ENCODE results near the gene ENOX1.

The ENOX1 gene

DNA sequence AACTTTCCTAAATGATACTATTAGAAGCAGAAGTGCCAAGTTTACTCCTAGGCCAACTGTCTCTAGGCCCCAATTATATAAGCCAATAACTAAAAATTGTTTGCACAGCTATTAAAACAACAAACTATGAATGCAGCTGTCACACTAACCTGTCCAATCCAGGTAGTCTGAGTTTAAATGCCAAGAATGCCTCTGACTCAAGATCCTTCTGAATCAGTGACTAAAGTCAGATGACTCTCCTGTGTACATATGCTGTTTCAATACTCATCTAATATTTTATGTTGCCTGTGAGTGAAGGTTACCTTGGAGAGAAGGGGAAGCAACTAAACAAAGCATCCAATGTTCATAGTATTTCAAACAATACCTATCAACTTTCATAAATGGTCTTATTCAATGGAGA is 257.0 kb downstream of the ENOX1 start:
- DNase-seq (ENCODE audit: low read depth) = no peak
- no peak for TF ChIP-seq CTCF (IDR thresholded peaks at IDR 0.05; ENCODE audit: control insufficient read depth, insufficient read depth, low read depth, low read length, missing control alignments)

DNA sequence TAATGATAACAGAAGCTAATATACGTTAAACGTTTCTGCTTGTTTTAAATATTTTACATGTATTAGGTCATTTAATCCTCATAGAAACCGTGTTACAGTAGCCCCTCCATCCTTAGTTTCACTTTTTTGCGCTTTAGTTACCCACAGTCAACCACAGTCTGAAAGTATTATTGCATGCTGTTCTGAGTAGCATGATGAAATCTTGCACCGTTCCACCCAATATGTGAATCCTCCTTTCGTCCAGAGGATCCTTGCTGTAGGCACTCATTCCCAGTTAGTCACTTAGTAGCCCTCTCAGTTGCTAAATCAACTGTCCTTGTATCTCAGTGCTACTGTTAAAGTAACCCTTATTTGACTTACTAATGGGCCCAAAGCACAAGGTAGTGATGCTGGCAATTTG is 257.8 kb downstream of the ENOX1 start:
- no peak for TF ChIP-seq CTCF (IDR thresholded peaks at IDR 0.05; ENCODE audit: control insufficient read depth, insufficient read depth, low read depth, low read length, missing control alignments)
- H3K4me3 ChIP-seq (ENCODE audit: control insufficient read depth, low read depth, low read length) = no peak overlapping the region
- no peak for DNase-seq (ENCODE audit: low read depth)

More for the DNA sequence above, 257.0 kb downstream of the ENOX1 start:
- H3K4me3 ChIP-seq (ENCODE audit: control insufficient read depth, low read depth, low read length) = no peak overlapping the region

GRCh38 chr13:43522788-43523187 is 264.0 kb downstream of the ENOX1 start:
- no peak for TF ChIP-seq CTCF (IDR thresholded peaks at IDR 0.05; ENCODE audit: control insufficient read depth, insufficient read depth, low read depth, low read length, missing control alignments)
- peak; percentile 25 for DNase-seq (ENCODE audit: low read depth)
- H3K4me3 ChIP-seq (ENCODE audit: control insufficient read depth, low read depth, low read length) = no peak overlapping the region

DNA sequence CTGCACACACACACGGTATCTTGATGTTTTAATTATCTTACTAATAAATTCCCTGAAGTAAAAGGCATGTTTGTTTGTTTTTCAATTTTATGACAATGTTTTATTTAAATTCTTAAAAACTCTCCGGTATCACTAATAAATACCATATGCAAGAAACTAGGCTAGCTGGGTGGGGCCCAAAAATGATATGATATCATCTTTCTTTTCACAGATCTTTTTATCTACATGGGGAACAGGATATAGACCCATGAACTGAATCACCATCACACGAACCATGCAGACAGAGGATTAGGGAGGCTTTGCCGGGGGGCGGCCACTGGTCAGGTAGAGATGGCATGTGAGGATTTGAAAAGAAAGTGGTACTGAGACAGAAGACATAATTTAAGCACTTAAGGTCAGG is 266.4 kb downstream of the ENOX1 start:
- no peak overlapping the region for H3K4me3 ChIP-seq (ENCODE audit: control insufficient read depth, low read depth, low read length)
- no peak for DNase-seq (ENCODE audit: low read depth)
- TF ChIP-seq CTCF (IDR thresholded peaks at IDR 0.05; ENCODE audit: control insufficient read depth, insufficient read depth, low read depth, low read length, missing control alignments) = no peak

GRCh38 chr13:43518833-43519232 is 267.9 kb downstream of the ENOX1 start:
- no peak overlapping the region for H3K4me3 ChIP-seq (ENCODE audit: control insufficient read depth, low read depth, low read length)
- DNase-seq (ENCODE audit: low read depth) = no peak
- TF ChIP-seq CTCF (IDR thresholded peaks at IDR 0.05; ENCODE audit: control insufficient read depth, insufficient read depth, low read depth, low read length, missing control alignments) = no peak

DNA sequence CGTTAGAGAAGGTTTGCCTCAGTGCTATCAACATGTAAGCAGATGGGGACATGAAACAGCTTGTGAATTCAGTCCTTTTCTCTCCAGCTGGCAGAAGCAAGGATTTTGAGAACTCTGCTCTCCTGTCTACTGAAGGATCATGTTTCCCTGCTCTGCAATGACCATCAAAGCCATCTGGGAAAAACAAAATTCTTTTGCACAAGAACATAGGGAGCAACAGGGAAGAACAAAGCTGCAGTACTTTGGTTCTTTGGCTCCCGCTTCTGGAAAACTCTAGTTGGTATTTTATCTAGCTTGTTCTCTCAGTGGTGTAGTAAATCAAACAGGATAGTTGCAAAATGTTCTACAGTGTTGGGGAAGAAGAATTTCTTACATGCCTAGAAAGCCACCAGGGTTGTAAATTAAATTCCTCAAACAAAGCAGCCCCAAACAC is 270.4 kb downstream of the ENOX1 start:
- DNase-seq (ENCODE audit: low read depth) = peak; percentile 78

More for the DNA sequence above, 270.4 kb downstream of the ENOX1 start:
- no peak for TF ChIP-seq CTCF (IDR thresholded peaks at IDR 0.05; ENCODE audit: control insufficient read depth, insufficient read depth, low read depth, low read length, missing control alignments)
- H3K4me3 ChIP-seq (ENCODE audit: control insufficient read depth, low read depth, low read length) = no peak overlapping the region

All from AG09309 (cell line).